Peyer's patch (tissue), 4 donors: ENCODE results near the gene SERINC1. TPM values are rescaled to one million over a fixed set of nuclear protein-coding genes. Genes with fewer than 3 reads are reported as not detected.
A peak's percentile ranks its signal among the peaks of the same experiment; 100 is the strongest.

Source experiments
- DNase-seq, 3 donors: peaks; one replicate each; pipeline ENCODE4 v3.0.0-alpha.2; 2017 to 2019
- H3K27ac ChIP-seq, 4 donors: fragments of 200-600 bp; sonication (generic); one replicate each; pipeline ENCODE4 v1.5.1; 2016 to 2019
- H3K27me3 ChIP-seq, 2 donors: fragments of 200-600 bp; sonication (generic); one replicate each; pipeline ENCODE4 v1.5.1; 2019
- H3K36me3 ChIP-seq, 3 donors: fragments of 200-600 bp; sonication (generic); one replicate each; pipeline ENCODE4 v1.5.1; 2016 to 2019
- H3K4me1 ChIP-seq, 4 donors: fragments of 200-600 bp; sonication (generic); one replicate each; pipeline ENCODE4 v1.5.1; 2016 to 2019
- H3K4me3 ChIP-seq, 4 donors: fragments of 200-600 bp; sonication (generic); 1 replicate in 3 of 4; 2 replicates in 1 of 4; pipeline ENCODE4 v1.5.1; 2016 to 2019; ENCODE audit warnings: mild to moderate bottlenecking in 1 of 4
- H3K9me3 ChIP-seq, 4 donors: fragments of 200-600 bp; sonication (generic); one replicate each; pipeline ENCODE4 v1.5.1; 2016 to 2019; ENCODE audit warnings: mild to moderate bottlenecking in 1 of 4
- CTCF ChIP-seq, 6 experiments: fragments of 450-650 bp in 4 of 6; fragments of 200-600 bp in 2 of 6; sonication (generic) in 1 of 6; IDR thresholded peaks; one replicate each; pipeline ENCODE4 v1.5.1; 2017 to 2019; ENCODE audit warnings: antibody characterized with exemption in 6 of 6, mild to moderate bottlenecking in 3 of 6, moderate library complexity in 1 of 6
- POLR2A ChIP-seq, 2 donors: fragments of 450-650 bp; IDR thresholded peaks; one replicate each; pipeline ENCODE4 v1.5.1; 2017; ENCODE audit warnings: antibody characterized with exemption in 2 of 2, mild to moderate bottlenecking in 2 of 2, moderate library complexity in 2 of 2
- total RNA-seq, 4 donors: library from RNA; depleted of rRNA; stranded (reverse); fragments of >200 nt; gene quantifications; one replicate each; pipeline ENCODE4 v1.1.0, GENCODE V29; 2016

Gene SERINC1
- total RNA-seq, 4 donors from 2014 or later, result 50.3 to 115 (median 70.0) TPM

DNA sequence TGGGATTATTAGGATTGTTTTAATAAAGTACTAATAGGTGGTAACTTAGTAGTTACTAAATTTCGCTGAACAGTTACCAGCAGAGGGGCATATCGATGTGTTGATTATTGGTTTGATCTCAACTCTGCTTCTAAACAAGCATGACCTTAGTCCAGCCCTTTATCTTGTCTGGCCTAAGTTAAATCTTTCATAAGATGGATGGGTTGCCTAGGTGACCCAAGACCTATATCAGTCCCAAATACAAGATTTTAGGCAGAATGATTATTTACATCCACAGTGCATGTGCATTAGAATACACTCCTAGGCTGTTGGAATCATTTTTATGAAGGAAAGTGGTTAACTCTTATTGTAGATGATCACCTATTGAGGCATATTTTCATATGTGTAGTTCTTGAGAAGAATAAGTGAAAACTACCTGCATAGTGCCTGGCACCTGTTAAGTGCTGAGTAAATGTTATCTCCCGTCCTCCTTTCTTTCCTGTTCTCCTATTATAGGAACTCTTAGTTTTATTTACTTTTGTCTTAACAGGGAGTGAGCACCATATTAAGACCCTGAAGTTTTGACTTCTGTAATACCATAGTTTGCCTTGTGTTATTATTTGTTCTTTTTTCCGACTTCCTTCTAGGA lies 71.0 kb downstream of the SERINC1 start:
- TF ChIP-seq CTCF (IDR thresholded peaks at IDR 0.05) (no peak), POLR2A (IDR thresholded peaks at IDR 0.05) (no peak)
- peaks cover 0 to 10% (median 2%) of the 10 kb centered on the region in 4 donors for H3K4me1 ChIP-seq
- H3K27me3 ChIP-seq, result no peaks in the 10 kb centered on the region
- H3K9me3 ChIP-seq, result no peaks in the 10 kb centered on the region
- H3K4me3 ChIP-seq, result peak overlapping the region; percentile 76 to 88 (median 83)
- H3K27ac ChIP-seq, result no peak overlapping the region
- no peak for DNase-seq
- H3K36me3 ChIP-seq, result no peaks in the 10 kb centered on the region

DNA sequence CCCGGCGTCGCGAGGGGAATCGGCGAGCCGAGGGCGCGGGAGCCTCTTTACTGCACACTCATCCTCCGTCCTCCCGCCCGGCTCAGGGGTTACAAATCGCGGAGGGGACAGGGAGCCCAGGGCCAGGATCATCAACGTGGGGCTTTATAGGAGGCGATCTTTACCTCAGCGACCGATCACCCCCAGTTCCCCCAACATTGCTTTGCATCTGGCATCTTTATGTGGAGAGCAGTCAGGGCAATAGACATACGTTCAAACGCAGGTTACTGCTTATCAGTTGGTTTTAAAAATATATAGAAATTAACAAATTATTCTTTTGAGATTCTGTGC lies 71.5 kb downstream of the SERINC1 start:
- Histone ChIP-seq H3K27ac (peak overlapping the region; percentile 66 to 84 (median 79)), H3K4me1 (peaks cover 0 to 10% (median 2%) of the 10 kb centered on the region in 4 donors), H3K4me3 (peak overlapping the region; percentile 76 to 88 (median 83)), H3K27me3 (no peaks in the 10 kb centered on the region), H3K9me3 (no peaks in the 10 kb centered on the region), H3K36me3 (no peaks in the 10 kb centered on the region)
- peak in 1 of 3 donors; percentile 61 for DNase-seq
- TF ChIP-seq CTCF (IDR thresholded peaks at IDR 0.05) (no peak), POLR2A (IDR thresholded peaks at IDR 0.05) (no peak)

GRCh38 chr6:122399348-122400120 lies 72.1 kb downstream of the SERINC1 start, which contains the start of gene HSF2:
HSF2 (plus strand) TSS chr6:122399652; CDS start chr6:122399738, 86 bp downstream.
- H3K36me3 ChIP-seq, result no peaks in the 10 kb centered on the region
- H3K9me3 ChIP-seq, result no peaks in the 10 kb centered on the region
- peak; percentile 95 to 98 (median 97) for DNase-seq
- peak within 1 kb of the TSS; percentile 76 to 88 (median 83) for H3K4me3 ChIP-seq
- H3K4me1 ChIP-seq, result peaks cover 0 to 10% (median 2%) of the 10 kb centered on the region in 4 donors
- no peaks in the 10 kb centered on the region for H3K27me3 ChIP-seq
- TF ChIP-seq POLR2A (IDR thresholded peaks at IDR 0.05), result peak in 1 of 2 donors; percentile 16
- TF ChIP-seq CTCF (IDR thresholded peaks at IDR 0.05), result peak in 3 of 6 experiments; percentile 13 to 38 (median 14)
- peak within 1 kb of the TSS; percentile 66 to 84 (median 79) for H3K27ac ChIP-seq

GRCh38 chr6:122399055-122399347 lies 72.6 kb downstream of the SERINC1 start:
- Histone ChIP-seq H3K27me3 (no peaks in the 10 kb centered on the region), H3K4me1 (peaks cover 0 to 10% (median 2%) of the 10 kb centered on the region in 4 donors), H3K36me3 (no peaks in the 10 kb centered on the region), H3K27ac (peak overlapping the region; percentile 29 to 84 (median 74)), H3K4me3 (peak overlapping the region; percentile 76 to 88 (median 83)), H3K9me3 (no peaks in the 10 kb centered on the region)
- TF ChIP-seq POLR2A (IDR thresholded peaks at IDR 0.05), result no peak
- no peak for TF ChIP-seq CTCF (IDR thresholded peaks at IDR 0.05)
- DNase-seq, result no peak

DNA sequence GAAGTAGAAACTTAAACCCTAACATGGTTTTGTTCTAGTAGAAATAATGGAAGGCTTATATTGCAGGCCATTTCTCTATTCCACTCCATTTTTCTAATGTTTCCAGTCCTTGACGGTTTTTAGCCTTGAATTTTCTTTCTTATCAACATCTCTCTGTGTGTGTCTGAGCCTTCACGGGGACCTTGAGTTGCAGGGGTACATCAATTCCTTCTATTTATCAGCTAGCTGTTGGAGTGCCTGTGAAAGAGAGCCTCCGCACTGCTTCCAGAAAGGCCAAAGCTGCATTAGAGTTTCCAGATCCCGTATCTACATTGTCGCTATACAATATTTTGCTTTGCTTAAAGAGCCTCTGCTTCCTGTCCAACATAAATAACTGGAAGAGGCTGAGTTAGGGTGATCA lies 77.6 kb downstream of the SERINC1 start:
- H3K36me3 ChIP-seq, result no peaks in the 10 kb centered on the region
- H3K4me1 ChIP-seq, result no peaks in the 10 kb centered on the region
- H3K27ac ChIP-seq, result no peak overlapping the region
- DNase-seq, result no peak
- TF ChIP-seq CTCF (IDR thresholded peaks at IDR 0.05), result no peak
- no peak for TF ChIP-seq POLR2A (IDR thresholded peaks at IDR 0.05)
- H3K27me3 ChIP-seq, result no peaks in the 10 kb centered on the region
- H3K9me3 ChIP-seq, result no peaks in the 10 kb centered on the region
- no peak overlapping the region for H3K4me3 ChIP-seq
